Measurements from ENCODE around the gene AATF.
"Not testable (repeated sequence)": the region's sequence is repeated elsewhere in the genome, so short reads cannot be mapped to it uniquely, and the experiment has no call there.

AATF gene

DNA sequence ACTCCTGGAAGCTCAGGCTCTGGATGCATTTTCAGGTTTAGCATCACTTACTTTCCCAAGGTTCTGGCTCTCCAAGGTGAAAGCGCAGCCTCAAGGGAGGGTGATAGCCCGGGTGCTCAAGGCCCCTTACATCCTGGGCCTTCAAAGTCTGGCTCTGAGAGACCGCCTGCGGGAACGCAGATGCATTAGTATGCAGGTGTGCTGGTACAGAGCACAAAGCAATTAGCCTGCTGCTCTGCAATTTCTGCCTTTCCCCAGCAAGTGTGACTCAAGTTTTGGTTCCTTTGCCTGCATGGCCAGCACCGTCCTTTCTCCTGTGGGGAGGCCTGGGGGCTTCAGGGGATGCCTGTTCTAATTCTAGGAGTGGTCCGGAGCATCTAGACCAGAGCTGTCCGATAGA lies 116.2 kb downstream of the AATF start:
- Histone ChIP-seq H3K36me3 (ENCODE audit: control insufficient read depth, insufficient read depth, low read length) (no peaks in the 10 kb centered on the region), H3K9me3 (ENCODE audit: control insufficient read depth, low read length) (no peaks in the 10 kb centered on the region), H3K4me1 (ENCODE audit: control insufficient read depth, insufficient read depth, low read length) (peaks cover 30% of the 10 kb centered on the region), H3K27me3 (ENCODE audit: control insufficient read depth, insufficient read depth, low read length) (no peaks in the 10 kb centered on the region), H3K9ac (ENCODE audit: low read length) (no peak overlapping the region), H3K4me3 (ENCODE audit: low read length) (no peak overlapping the region)

DNA sequence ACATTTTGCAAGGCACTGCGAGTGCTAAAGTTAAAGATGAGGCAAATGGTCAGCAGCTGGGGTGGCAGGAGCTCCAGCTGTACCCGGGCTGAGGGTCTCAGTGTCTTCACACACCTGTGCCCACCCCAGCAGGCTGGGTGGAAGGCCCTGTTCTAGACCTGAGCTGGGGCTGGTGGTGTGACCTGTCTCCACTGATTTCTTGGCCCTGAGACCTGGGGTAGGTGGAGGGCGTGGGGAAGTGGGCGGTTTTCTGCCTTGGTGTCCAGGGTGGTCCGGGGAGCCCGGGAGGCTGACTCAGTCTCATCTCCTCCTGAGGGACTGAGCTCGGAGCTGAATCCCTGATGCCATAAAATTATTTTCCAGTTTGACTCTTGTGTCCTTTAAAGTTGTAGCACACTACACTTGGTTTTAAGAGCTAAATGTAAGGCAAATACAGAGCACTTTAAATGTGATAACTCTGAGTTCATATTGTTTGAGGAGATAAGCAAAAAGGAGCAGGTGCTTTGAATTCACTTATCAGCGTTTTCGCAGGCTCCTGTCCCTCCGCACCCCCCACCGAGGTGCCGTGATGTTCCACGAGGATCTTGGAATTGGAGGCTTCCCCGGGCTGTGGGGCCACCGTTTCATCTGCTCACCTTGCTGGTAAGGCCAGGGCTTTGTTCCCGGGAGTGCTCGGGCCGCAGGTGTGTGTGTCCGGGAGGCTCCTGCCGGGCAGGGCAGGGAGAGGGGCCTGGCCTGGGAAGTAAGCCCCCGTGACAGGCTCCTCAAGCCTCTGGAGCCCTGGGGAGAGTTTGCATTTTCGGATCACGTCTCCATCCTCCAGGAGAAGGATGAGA lies 117.0 kb downstream of the AATF start:
- Histone ChIP-seq H3K9ac (ENCODE audit: low read length) (no peak overlapping the region), H3K4me3 (ENCODE audit: low read length) (no peak overlapping the region), H3K4me1 (ENCODE audit: control insufficient read depth, insufficient read depth, low read length) (peaks cover 30% of the 10 kb centered on the region), H3K9me3 (ENCODE audit: control insufficient read depth, low read length) (no peaks in the 10 kb centered on the region), H3K27me3 (ENCODE audit: control insufficient read depth, insufficient read depth, low read length) (no peaks in the 10 kb centered on the region), H3K36me3 (ENCODE audit: control insufficient read depth, insufficient read depth, low read length) (no peaks in the 10 kb centered on the region)

DNA sequence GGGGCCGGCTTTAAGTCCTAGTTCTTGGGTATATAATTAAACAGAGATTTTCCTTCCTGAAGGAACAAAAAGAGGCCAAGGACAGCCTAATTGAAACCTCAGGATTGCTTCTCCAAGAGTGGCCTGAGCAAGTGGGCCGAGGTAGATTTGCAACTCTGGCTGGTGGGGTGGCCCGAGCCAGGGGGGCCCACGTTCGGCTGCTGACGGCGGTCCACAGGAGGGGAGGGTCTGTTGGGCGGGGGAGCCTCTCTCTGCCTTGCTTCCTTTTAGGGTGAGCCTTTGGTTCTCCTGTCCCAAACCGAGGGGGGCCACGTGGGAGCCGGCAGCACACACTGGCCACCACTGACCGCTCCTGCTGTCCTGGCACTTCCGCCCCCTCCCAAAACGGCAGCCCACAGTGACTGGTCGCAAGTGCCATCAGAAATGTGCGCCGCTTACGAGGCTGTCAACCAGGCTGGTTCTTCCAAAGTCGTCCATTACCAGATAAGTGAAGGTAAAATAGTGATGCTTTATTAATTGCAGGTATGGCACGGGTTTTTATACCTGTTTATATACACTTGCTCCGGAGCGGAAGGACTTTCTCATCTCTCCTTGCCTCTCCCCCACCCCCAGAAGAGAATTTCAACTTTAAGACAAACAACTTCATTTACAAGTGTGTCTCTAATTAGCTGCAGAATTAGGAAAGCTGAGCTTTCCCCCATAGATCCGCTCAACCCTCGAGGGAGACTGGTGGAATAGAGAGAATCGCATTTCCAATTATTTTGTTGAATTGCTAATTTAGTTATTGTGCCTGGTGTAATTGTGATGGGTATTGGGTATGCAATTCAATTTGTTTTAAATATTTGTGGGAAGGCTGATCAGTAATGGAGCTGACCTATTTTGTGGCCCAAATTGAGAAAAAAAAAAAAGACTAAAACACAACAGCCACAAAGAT lies 117.8 kb downstream of the AATF start:
- Histone ChIP-seq H3K9ac (ENCODE audit: low read length) (no peak overlapping the region), H3K4me1 (ENCODE audit: control insufficient read depth, insufficient read depth, low read length) (peaks cover 30% of the 10 kb centered on the region), H3K36me3 (ENCODE audit: control insufficient read depth, insufficient read depth, low read length) (no peaks in the 10 kb centered on the region), H3K4me3 (ENCODE audit: low read length) (no peak overlapping the region), H3K27me3 (ENCODE audit: control insufficient read depth, insufficient read depth, low read length) (no peaks in the 10 kb centered on the region), H3K9me3 (ENCODE audit: control insufficient read depth, low read length) (no peaks in the 10 kb centered on the region)

DNA sequence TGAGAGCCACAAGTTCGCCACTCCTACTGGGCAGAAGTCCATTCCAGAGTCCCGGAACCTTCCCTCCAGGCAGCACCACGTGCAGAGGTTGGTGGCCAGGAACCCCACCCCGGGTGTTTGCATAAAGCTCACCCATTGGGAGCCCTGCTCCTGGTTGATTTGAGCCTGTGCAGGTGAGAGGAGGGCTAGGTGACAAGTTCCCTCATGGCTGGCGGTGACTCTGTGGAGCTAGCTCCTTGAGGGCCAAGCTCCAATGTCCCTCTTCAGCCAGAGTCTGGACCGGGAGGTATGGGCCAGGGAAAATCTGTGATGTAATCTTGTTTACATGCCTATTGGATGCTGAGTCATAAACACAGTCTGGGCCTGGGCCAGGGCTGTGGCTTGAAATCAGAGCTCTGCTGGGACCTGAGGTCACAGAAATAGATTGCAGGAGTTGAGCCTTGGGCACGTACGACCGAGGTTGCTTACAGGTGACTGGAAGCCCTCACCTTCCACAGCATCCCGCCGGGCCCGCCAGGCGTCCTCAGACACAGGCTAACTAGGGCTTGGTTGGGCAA lies 118.9 kb downstream of the AATF start:
- no peak overlapping the region for H3K9ac ChIP-seq (ENCODE audit: low read length)
- H3K36me3 ChIP-seq (ENCODE audit: control insufficient read depth, insufficient read depth, low read length) = no peaks in the 10 kb centered on the region
- no peaks in the 10 kb centered on the region for H3K9me3 ChIP-seq (ENCODE audit: control insufficient read depth, low read length)
- H3K4me1 ChIP-seq (ENCODE audit: control insufficient read depth, insufficient read depth, low read length) = peaks cover 30% of the 10 kb centered on the region
- H3K4me3 ChIP-seq (ENCODE audit: low read length) = no peak overlapping the region
- no peaks in the 10 kb centered on the region for H3K27me3 ChIP-seq (ENCODE audit: control insufficient read depth, insufficient read depth, low read length)

DNA sequence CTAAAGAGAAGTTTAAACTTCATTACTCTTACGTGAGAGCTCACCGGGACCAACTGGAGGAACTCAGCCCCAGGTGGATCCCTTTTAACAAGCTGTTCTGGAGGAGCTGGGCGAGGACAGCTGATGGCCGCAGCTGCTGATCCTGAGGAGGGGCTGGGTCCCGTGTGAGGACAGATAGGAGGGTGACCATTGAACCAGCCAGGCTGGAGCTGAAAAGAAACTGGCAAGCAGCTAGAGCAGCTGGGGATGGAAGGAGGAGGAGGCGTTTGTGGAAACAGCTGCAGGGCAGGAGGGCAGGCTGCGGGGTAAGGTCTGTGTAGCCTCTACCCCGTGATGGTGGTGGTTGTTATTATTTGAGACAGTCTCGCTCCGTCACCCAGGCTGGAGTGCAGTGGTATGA lies 119.5 kb downstream of the AATF start:
- Histone ChIP-seq H3K9ac (ENCODE audit: low read length) (no peak overlapping the region), H3K36me3 (ENCODE audit: control insufficient read depth, insufficient read depth, low read length) (no peaks in the 10 kb centered on the region), H3K4me1 (ENCODE audit: control insufficient read depth, insufficient read depth, low read length) (peaks cover 30% of the 10 kb centered on the region)

DNA sequence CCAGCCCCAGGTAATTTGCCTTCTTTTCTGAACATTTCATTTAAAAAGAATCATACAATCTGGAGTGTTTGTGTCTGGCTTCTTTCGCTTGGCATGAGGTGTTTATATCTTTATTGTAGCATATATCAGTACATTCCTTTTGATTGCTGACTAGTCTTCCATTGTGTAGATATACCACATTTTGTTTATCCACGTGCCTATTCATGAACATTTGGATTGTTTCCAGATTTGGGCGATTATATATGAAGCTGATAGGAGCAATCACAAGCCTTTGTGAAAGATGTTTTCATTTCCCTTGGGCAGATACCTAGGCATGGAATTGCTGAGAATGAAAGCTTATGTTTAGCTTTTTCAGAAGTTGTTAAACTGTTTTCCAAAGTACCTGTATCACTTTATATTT lies 120.3 kb downstream of the AATF start:
- Histone ChIP-seq H3K4me3 (ENCODE audit: low read length) (no peak overlapping the region), H3K36me3 (ENCODE audit: control insufficient read depth, insufficient read depth, low read length) (no peaks in the 10 kb centered on the region), H3K4me1 (ENCODE audit: control insufficient read depth, insufficient read depth, low read length) (peaks cover 30% of the 10 kb centered on the region), H3K9me3 (ENCODE audit: control insufficient read depth, low read length) (no peaks in the 10 kb centered on the region), H3K9ac (ENCODE audit: low read length) (no peak overlapping the region), H3K27me3 (ENCODE audit: control insufficient read depth, insufficient read depth, low read length) (no peaks in the 10 kb centered on the region)

More for the DNA sequence above, 119.5 kb downstream of the AATF start:
- H3K9me3 ChIP-seq (ENCODE audit: control insufficient read depth, low read length) = no peaks in the 10 kb centered on the region
- no peak overlapping the region for H3K4me3 ChIP-seq (ENCODE audit: low read length)
- H3K27me3 ChIP-seq (ENCODE audit: control insufficient read depth, insufficient read depth, low read length) = no peaks in the 10 kb centered on the region

DNA sequence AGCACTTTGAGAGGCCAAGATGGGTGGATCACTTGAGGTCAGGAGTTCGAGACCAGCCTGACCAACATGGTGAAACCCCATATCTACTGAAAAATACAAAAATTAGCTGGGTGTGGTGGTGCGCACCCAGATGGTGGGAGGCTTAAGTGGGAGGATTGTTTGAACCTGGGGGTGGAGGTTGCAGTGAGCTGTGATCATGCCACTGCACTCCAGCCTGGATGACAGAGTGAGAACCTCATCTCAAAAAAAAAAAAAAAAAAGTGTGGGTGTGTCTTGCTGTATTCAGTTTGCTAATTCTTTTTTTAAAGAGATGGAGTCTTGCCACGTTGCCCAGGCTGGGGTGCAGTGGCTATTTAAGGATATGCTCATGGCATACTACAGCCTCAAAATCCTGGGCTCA lies 124.7 kb downstream of the AATF start:
- not testable (repeated sequence) for H3K9ac ChIP-seq (ENCODE audit: low read length); H3K4me3 ChIP-seq (ENCODE audit: low read length); H3K27me3 ChIP-seq (ENCODE audit: control insufficient read depth, insufficient read depth, low read length); H3K36me3 ChIP-seq (ENCODE audit: control insufficient read depth, insufficient read depth, low read length); H3K4me1 ChIP-seq (ENCODE audit: control insufficient read depth, insufficient read depth, low read length); H3K9me3 ChIP-seq (ENCODE audit: control insufficient read depth, low read length)

DNA sequence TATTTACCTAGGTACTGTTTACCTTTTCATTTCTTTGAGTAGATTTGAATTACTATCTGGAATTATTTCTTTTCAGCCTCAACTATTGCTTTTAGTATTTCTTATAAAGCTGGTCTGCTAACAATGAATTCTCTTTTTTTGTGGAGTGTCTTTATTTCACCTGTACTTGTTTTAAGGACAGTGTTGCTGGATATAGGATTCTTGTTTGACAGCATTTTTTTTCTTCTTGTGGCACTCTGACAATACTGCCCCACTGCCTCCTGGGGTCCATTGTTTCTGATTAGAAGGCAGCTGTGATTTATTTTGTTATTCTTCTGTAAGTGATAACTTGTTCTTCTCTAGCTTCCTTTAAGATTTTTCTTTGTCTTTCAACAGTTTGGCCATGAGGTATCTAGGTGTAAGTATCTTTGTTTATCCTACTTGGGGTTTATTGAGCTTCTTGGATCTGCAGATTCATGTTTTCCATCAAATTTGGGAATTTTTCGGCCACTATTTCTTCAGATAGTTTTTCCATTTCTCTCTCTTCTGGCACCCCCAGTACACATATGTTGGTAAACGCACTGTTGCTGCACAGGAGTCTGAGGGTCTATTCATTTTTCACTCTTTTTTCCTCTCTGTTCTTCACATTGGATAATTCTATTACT lies 130.4 kb downstream of the AATF start:
- H3K9ac ChIP-seq (ENCODE audit: low read length) = no peak overlapping the region
- no peaks in the 10 kb centered on the region for H3K4me1 ChIP-seq (ENCODE audit: control insufficient read depth, insufficient read depth, low read length)
- H3K4me3 ChIP-seq (ENCODE audit: low read length) = no peak overlapping the region
- H3K27me3 ChIP-seq (ENCODE audit: control insufficient read depth, insufficient read depth, low read length) = no peaks in the 10 kb centered on the region
- H3K9me3 ChIP-seq (ENCODE audit: control insufficient read depth, low read length) = no peaks in the 10 kb centered on the region
- no peaks in the 10 kb centered on the region for H3K36me3 ChIP-seq (ENCODE audit: control insufficient read depth, insufficient read depth, low read length)

DNA sequence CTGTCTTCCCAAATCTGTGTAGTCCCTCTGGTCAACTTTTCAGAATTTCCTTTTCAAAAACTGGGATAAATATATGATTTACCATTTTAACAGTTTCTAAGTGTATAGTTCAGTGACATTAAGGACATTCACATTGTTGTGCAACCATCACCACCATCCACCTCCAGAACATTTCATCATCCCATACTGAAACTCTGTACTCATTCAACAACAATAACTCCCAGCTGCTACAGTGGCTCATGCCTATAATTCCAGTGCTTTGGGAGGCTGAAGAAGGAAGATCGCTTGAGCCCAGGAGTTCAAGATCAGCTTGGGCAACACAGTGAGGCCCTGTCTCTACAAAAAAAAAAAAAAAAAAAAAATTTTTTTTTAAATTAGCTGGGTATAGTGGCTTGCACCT lies 131.0 kb downstream of the AATF start:
- Histone ChIP-seq H3K4me1 (ENCODE audit: control insufficient read depth, insufficient read depth, low read length) (peaks cover 3% of the 10 kb centered on the region), H3K9me3 (ENCODE audit: control insufficient read depth, low read length) (no peaks in the 10 kb centered on the region), H3K4me3 (ENCODE audit: low read length) (no peak overlapping the region), H3K36me3 (ENCODE audit: control insufficient read depth, insufficient read depth, low read length) (no peaks in the 10 kb centered on the region), H3K9ac (ENCODE audit: low read length) (no peak overlapping the region), H3K27me3 (ENCODE audit: control insufficient read depth, insufficient read depth, low read length) (no peaks in the 10 kb centered on the region)

DNA sequence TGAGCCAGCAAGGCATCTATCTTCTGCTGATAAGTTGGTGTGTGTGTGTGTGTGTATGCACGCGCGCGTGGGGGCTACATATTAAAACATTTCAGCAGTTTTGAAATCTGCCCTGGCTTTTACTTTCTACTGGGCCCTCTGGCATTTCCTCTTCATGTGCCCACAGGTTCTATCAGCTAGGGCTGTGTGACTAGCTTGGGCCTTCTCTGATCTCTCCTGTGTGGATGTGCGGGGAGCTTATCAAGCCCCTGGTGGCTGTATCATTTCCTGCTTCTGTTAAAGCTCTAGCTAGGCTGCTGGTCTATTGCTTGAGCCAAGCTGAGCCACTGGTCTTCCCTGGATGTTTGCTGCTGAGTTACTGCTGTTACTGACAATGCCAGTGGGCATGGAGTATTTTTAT lies 132.5 kb downstream of the AATF start:
- no peaks in the 10 kb centered on the region for H3K27me3 ChIP-seq (ENCODE audit: control insufficient read depth, insufficient read depth, low read length)
- no peaks in the 10 kb centered on the region for H3K36me3 ChIP-seq (ENCODE audit: control insufficient read depth, insufficient read depth, low read length)
- no peak overlapping the region for H3K4me3 ChIP-seq (ENCODE audit: low read length)
- no peaks in the 10 kb centered on the region for H3K9me3 ChIP-seq (ENCODE audit: control insufficient read depth, low read length)
- H3K9ac ChIP-seq (ENCODE audit: low read length) = no peak overlapping the region
- peaks cover 3% of the 10 kb centered on the region for H3K4me1 ChIP-seq (ENCODE audit: control insufficient read depth, insufficient read depth, low read length)

DNA sequence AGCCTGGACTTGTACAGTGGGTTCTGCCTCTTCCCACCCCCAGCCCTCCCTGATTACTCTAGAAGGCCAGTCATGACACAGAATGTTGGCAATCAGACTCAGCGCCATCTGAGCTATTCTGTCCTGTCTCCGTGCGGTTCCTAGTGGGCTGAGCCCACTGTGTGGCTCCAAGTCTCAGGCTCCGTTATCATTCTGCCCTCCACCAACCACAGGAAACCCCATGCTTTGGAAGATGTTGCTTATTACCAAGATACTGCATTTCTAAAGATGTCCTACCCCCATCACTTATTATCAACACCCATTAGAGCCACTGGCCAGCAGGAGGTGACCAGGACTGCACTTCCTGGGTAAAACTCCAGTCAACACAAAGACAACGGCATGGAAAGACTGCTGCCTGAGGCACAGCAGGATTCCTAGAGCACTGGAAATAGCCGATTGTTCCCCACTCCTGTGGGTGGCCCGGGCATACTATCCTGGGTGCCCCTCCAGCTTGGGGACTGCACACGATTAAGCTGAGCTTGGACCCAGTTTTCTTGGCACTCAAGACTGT lies 133.6 kb downstream of the AATF start:
- H3K27me3 ChIP-seq (ENCODE audit: control insufficient read depth, insufficient read depth, low read length) = no peaks in the 10 kb centered on the region
- H3K4me3 ChIP-seq (ENCODE audit: low read length) = no peak overlapping the region
- no peak overlapping the region for H3K9ac ChIP-seq (ENCODE audit: low read length)
- no peaks in the 10 kb centered on the region for H3K36me3 ChIP-seq (ENCODE audit: control insufficient read depth, insufficient read depth, low read length)
- H3K4me1 ChIP-seq (ENCODE audit: control insufficient read depth, insufficient read depth, low read length) = peaks cover 3% of the 10 kb centered on the region
- H3K9me3 ChIP-seq (ENCODE audit: control insufficient read depth, low read length) = no peaks in the 10 kb centered on the region
